Panc1 (cell line): Measurements from ENCODE around the gene RNF4. TPM values are rescaled to one million over a fixed set of nuclear protein-coding genes. Genes with fewer than 3 reads are reported as not detected.

Experiments used
- ATAC-seq: fragments of 200-7000 bp; cut with Tn5 transposase; 2 replicates; pipeline ENCODE4 v1.9.1; 2020; ENCODE audit warnings: mild to moderate bottlenecking, moderate library complexity
- BruUV-seq: library from RNA; stranded (reverse); fragments of 400-500 nt; replicated peaks from 2 replicates; lab custom pipeline; 2021; lab: Mats Ljungman, UMichigan
- CTCF ChIA-PET: fragments of 300-600 bp; sonication (Branson Sonifier 250); formaldehyde crosslinking; loops from one replicate; lab custom pipeline; 2022; ENCODE audit warnings: antibody characterized with exemption; lab: Charles Lee
- POLR2A ChIA-PET: fragments of 300-600 bp; sonication (Branson Sonifier 250); formaldehyde crosslinking; loops from one replicate; lab custom pipeline; 2022; ENCODE audit warnings: antibody characterized with exemption; lab: Charles Lee
- DNase-seq: peaks from one replicate; pipeline ENCODE4 v3.0.0-alpha.2; 2010; ENCODE audit warnings: low read depth, low spot score
- H3K27ac ChIP-seq: 2 replicates; pipeline ENCODE4 v1.5.1; 2011; ENCODE audit warnings: mild to moderate bottlenecking, low read length, inconsistent platforms
- H3K27me3 ChIP-seq: fragments of 200-500 bp; sonication (Bioruptor generic); 2 replicates; pipeline ENCODE4 v1.6.0; 2014; ENCODE audit warnings: low read length, inconsistent platforms; ENCODE audit not compliant: control insufficient read depth, insufficient read depth
- H3K36me3 ChIP-seq: fragments of 200-500 bp; sonication (Bioruptor generic); 2 replicates; pipeline ENCODE4 v1.5.1; 2014; ENCODE audit warnings: inconsistent platforms, mild to moderate bottlenecking, low read length, moderate library complexity; ENCODE audit not compliant: control insufficient read depth, insufficient read depth
- H3K4me1 ChIP-seq: 2 replicates; pipeline ENCODE4 v1.5.1; 2011; ENCODE audit warnings: inconsistent platforms, mild to moderate bottlenecking, low read length, moderate library complexity; ENCODE audit not compliant: control insufficient read depth, insufficient read depth
- H3K4me3 ChIP-seq, 2 experiments: 2 replicates each; pipeline ENCODE4 v1.5.1; 2011 to 2012; ENCODE audit warnings: low read depth in 2 of 2, low read length in 2 of 2, mild to moderate bottlenecking in 2 of 2, inconsistent platforms in 1 of 2, moderate library complexity in 1 of 2
- H3K9me3 ChIP-seq: fragments of 200-500 bp; sonication (Bioruptor generic); 2 replicates; pipeline ENCODE4 v1.5.1; 2014; ENCODE audit warnings: low read depth, mild to moderate bottlenecking, inconsistent platforms, low read length, moderate library complexity; ENCODE audit not compliant: control insufficient read depth, insufficient read depth
- CTCF ChIP-seq: fragments of 450-650 bp; IDR thresholded peaks from 2 replicates; pipeline ENCODE4 v1.5.1; 2017; ENCODE audit warnings: mild to moderate bottlenecking
- POLR2AphosphoS5 ChIP-seq: IDR thresholded peaks from 2 replicates; pipeline ENCODE4 v1.6.1; 2012; ENCODE audit warnings: mild to moderate bottlenecking, low read depth, low read length, moderate library complexity
- REST ChIP-seq, 2 experiments: IDR thresholded peaks; 2 replicates each; pipeline ENCODE4 v1.6.1; 2011 to 2012; ENCODE audit warnings: low read depth in 2 of 2, control low read depth in 1 of 2, low read length in 1 of 2, mild to moderate bottlenecking in 1 of 2, moderate library complexity in 1 of 2; ENCODE audit not compliant: insufficient read depth in 1 of 2
- SIN3A ChIP-seq: IDR thresholded peaks from 2 replicates; pipeline ENCODE4 v1.6.1; 2012; ENCODE audit warnings: low read depth, mild to moderate bottlenecking, low read length, moderate library complexity, borderline replicate concordance; ENCODE audit not compliant: insufficient read depth
- TCF7L2 ChIP-seq: IDR thresholded peaks from 2 replicates; pipeline ENCODE4 v1.6.1; 2011; ENCODE audit warnings: mild to moderate bottlenecking, low read depth, low read length, inconsistent platforms
- in situ Hi-C: cut with HindIII; loops from 2 replicates; pipeline ENCODE4 v1.10.0; 2016; ENCODE audit warnings: low sequenced_read_pairs, low pct_unique_long_range_greater_than_20kb
- intact Hi-C: fragments of 100-400 bp; cut with micrococcal nuclease; formaldehyde crosslinking; loops from one replicate; pipeline ENCODE4 v1.10.0; 2022; ENCODE audit not compliant: unreplicated experiment
- total RNA-seq: library from RNA; stranded (reverse); gene quantifications from one replicate; pipeline ENCODE4 v1.2.1, GENCODE V29; 2021; ENCODE audit not compliant: unreplicated experiment

RNF4 gene
- total RNA-seq, 1 experiment from 2014 or later: 55.0 TPM

- no peak for ATAC-seq
- ChIA-PET POLR2A (no interaction called here), CTCF (no interaction called here)
These were observed 38.9 kb downstream of the RNF4 start for GRCh38 chr4:2507855-2508254.

GRCh38 chr4:2510351-2511259 lies 41.7 kb downstream of the RNF4 start:
- no peak overlapping the region for H3K4me3 ChIP-seq
- no TSS peak for BruUV-seq
- POLR2A ChIA-PET: no interaction called here
- DNase-seq (no peak), ATAC-seq (no peak)
- no peaks in the 10 kb centered on the region for H3K27me3 ChIP-seq
- in situ Hi-C loops (no loop called here), intact Hi-C loops (no loop called here)
- H3K4me1 ChIP-seq: no peaks in the 10 kb centered on the region
- CTCF ChIA-PET: no interaction called here
- H3K36me3 ChIP-seq: no peaks in the 10 kb centered on the region; the same call in 1 of the 2 replicates
- no peak overlapping the region for H3K27ac ChIP-seq
- H3K9me3 ChIP-seq: no peaks in the 10 kb centered on the region
- TF ChIP-seq REST (IDR thresholded peaks at IDR 0.05; ENCODE audit: insufficient read depth in 1 of 2, low read depth in 2 of 2, low read length in 1 of 2) (no peak), TCF7L2 (no peak), SIN3A (no peak), CTCF (no peak)

More at GRCh38 chr4:2507855-2508254, 38.9 kb downstream of the RNF4 start:
- Histone ChIP-seq H3K4me3 (no peak overlapping the region), H3K9me3 (no peaks in the 10 kb centered on the region), H3K27me3 (no peaks in the 10 kb centered on the region), H3K36me3 (no peaks in the 10 kb centered on the region; the same call in 1 of the 2 replicates), H3K4me1 (no peaks in the 10 kb centered on the region), H3K27ac (no peak overlapping the region)
- in situ Hi-C loops (no loop called here), intact Hi-C loops (no loop called here)
- TF ChIP-seq TCF7L2 (no peak), CTCF (no peak), SIN3A (no peak), POLR2AphosphoS5 (no peak), REST (IDR thresholded peaks at IDR 0.05; ENCODE audit: insufficient read depth in 1 of 2, low read depth in 2 of 2, low read length in 1 of 2) (no peak)
- no peak for DNase-seq
- no TSS peak for BruUV-seq
